ENCODE results near the gene PRXL2B. TPM values are rescaled to one million over a fixed set of nuclear protein-coding genes. Genes with fewer than 3 reads are reported as not detected.

The PRXL2B gene
- total RNA-seq, 1 donor from 2014 or later, result 10.0 TPM

- H3K4me3 ChIP-seq, result no peak overlapping the region
- TF ChIP-seq CTCF (IDR thresholded peaks at IDR 0.05) (no peak), EZH2 (IDR thresholded peaks at IDR 0.05) (no peak), EZH2phosphoT487 (IDR thresholded peaks at IDR 0.05) (no peak)
Observed at GRCh38 chr1:2612591-2613365, 26.2 kb downstream of the PRXL2B start.

DNA sequence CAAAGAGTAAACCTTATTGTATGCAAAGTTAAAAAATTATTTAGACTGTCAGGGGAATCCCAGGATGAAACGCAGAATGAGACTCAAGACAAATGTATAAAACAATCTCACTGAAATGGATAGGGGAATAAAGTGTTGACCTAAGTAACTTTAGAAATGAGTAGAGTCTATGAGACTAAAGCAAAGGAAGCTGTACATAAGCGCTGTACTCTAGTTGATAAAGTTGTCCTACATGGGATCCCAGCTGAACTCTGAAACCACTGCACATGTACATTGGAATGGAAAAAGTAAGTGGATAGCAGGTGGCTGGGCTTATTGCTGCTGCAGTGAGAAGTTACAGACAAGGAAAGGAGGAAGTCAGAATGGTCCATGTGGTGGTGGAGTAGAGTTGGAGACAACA lies 27.6 kb downstream of the PRXL2B start:
- peaks cover 3% of the 10 kb centered on the region for H3K27me3 Mint-ChIP-seq (ENCODE audit: insufficient read depth, low read depth)
- Histone ChIP-seq H3K9me3 (ENCODE audit: low read depth) (no peaks in the 10 kb centered on the region), H3K79me2 (ENCODE audit: low read depth) (no peaks in the 10 kb centered on the region), H3K27ac (no peak overlapping the region), H3K27me3 (peaks cover 20% of the 10 kb centered on the region), H3K4me2 (no peak overlapping the region), H2AFZ (replicated peaks) (no peak overlapping the region), H3K9ac (no peak overlapping the region), H3K4me3 (no peak overlapping the region), H3F3A (ENCODE audit: low read depth) (peaks cover 6% of the 10 kb centered on the region), H3K4me1 (peaks cover 7% of the 10 kb centered on the region), H3K36me3 (no peaks in the 10 kb centered on the region), H4K20me1 (ENCODE audit: low read depth) (no peaks in the 10 kb centered on the region)
- DNase-seq (ENCODE audit: low spot score), result no peak
- H3K4me3 Mint-ChIP-seq, result no peak overlapping the region
- H3K9me3 Mint-ChIP-seq, result peaks cover 29% of the 10 kb centered on the region
- H3K36me3 Mint-ChIP-seq, result no peaks in the 10 kb centered on the region
- TF ChIP-seq EZH2 (IDR thresholded peaks at IDR 0.05) (no peak), CTCF (IDR thresholded peaks at IDR 0.05) (no peak), EZH2phosphoT487 (IDR thresholded peaks at IDR 0.05) (no peak)
- H3K27ac Mint-ChIP-seq, result no peak overlapping the region
- peaks cover 20% of the 10 kb centered on the region for H3K4me1 Mint-ChIP-seq

More at GRCh38 chr1:2612591-2613365, 26.2 kb downstream of the PRXL2B start:
- Histone ChIP-seq H3K9ac (no peak overlapping the region), H3K27me3 (peaks cover 20% of the 10 kb centered on the region), H4K20me1 (ENCODE audit: low read depth) (no peaks in the 10 kb centered on the region), H3K36me3 (no peaks in the 10 kb centered on the region), H3K27ac (no peak overlapping the region), H3K4me2 (no peak overlapping the region), H3K9me3 (ENCODE audit: low read depth) (no peaks in the 10 kb centered on the region), H2AFZ (replicated peaks) (no peak overlapping the region), H3K4me1 (peaks cover 7% of the 10 kb centered on the region), H3F3A (ENCODE audit: low read depth) (peaks cover 14% of the 10 kb centered on the region), H3K79me2 (ENCODE audit: low read depth) (no peaks in the 10 kb centered on the region)
- peaks cover 10% of the 10 kb centered on the region for H3K27me3 Mint-ChIP-seq (ENCODE audit: insufficient read depth, low read depth)
- no peak overlapping the region for H3K27ac Mint-ChIP-seq
- H3K36me3 Mint-ChIP-seq, result no peaks in the 10 kb centered on the region
- H3K4me3 Mint-ChIP-seq, result no peak overlapping the region
- DNase-seq (ENCODE audit: low spot score), result no peak
- H3K4me1 Mint-ChIP-seq, result peaks cover 11% of the 10 kb centered on the region
- H3K9me3 Mint-ChIP-seq, result peaks cover 29% of the 10 kb centered on the region

DNA sequence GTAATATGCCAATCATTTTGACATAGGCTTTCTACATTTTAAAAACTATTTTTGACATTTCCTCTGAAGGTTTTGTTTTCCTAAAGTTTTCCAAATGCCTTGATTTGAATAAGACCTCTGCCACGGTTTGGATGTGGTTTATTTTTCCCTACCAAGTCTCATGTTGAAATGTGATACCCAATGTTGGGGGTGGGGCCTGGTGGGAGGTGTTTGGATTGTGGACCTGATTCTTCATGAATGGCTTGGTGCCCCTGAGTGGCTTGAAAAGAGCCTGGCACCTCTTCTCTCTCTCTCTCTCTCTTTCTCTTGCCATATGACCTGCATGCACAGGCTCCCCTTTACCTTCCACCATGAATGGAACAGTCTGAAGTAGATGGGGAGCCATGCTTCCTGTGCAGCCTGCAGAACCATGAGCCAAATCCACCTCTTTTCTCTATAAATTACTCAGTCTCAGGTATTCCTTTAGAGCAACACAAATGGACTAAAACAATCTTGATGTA lies 31.4 kb downstream of the PRXL2B start:
- no peak overlapping the region for H3K4me2 ChIP-seq
- H3K4me1 ChIP-seq, result no peaks in the 10 kb centered on the region
- Mint-ChIP-seq H3K4me3 (no peak overlapping the region), H3K4me1 (peaks cover 16% of the 10 kb centered on the region), H3K36me3 (no peaks in the 10 kb centered on the region), H3K9me3 (peaks cover 31% of the 10 kb centered on the region), H3K27ac (no peak overlapping the region), H3K27me3 (ENCODE audit: insufficient read depth, low read depth) (peaks cover 6% of the 10 kb centered on the region)
- no peaks in the 10 kb centered on the region for H3F3A ChIP-seq (ENCODE audit: low read depth)
- H3K27ac ChIP-seq, result no peak overlapping the region
- no peak overlapping the region for H2AFZ ChIP-seq (replicated peaks)
- no peaks in the 10 kb centered on the region for H3K36me3 ChIP-seq
- no peak overlapping the region for H3K4me3 ChIP-seq
- DNase-seq (ENCODE audit: low spot score), result no peak
- H3K9ac ChIP-seq, result no peak overlapping the region
- H4K20me1 ChIP-seq (ENCODE audit: low read depth), result no peaks in the 10 kb centered on the region
- no peaks in the 10 kb centered on the region for H3K79me2 ChIP-seq (ENCODE audit: low read depth)
- TF ChIP-seq EZH2 (IDR thresholded peaks at IDR 0.05), result no peak
- no peak for TF ChIP-seq CTCF (IDR thresholded peaks at IDR 0.05)
- TF ChIP-seq EZH2phosphoT487 (IDR thresholded peaks at IDR 0.05), result no peak
- peaks cover 30% of the 10 kb centered on the region for H3K27me3 ChIP-seq
- H3K9me3 ChIP-seq (ENCODE audit: low read depth), result no peaks in the 10 kb centered on the region

All from neural progenitor cell (in vitro differentiated cells).